Medulla oblongata (tissue), 1 donor: Measurements from ENCODE around the gene GDF2.
A peak's percentile ranks its signal among the peaks of the same experiment; 100 is the strongest.

Experiments used
- DNase-seq: peaks from one replicate; pipeline ENCODE4 v3.0.0-alpha.2; 2015; ENCODE audit errors: extremely low spot score

Gene GDF2

GRCh38 chr10:47332946-47333345 is 10.7 kb downstream of the GDF2 start:
- DNase-seq, result no peak

- no peak for DNase-seq
Observed at GRCh38 chr10:47333532-47333931, 11.3 kb downstream of the GDF2 start.

- no peak for DNase-seq
Observed at GRCh38 chr10:47334466-47335295, 12.4 kb downstream of the GDF2 start.

- DNase-seq, result no peak
Observed at GRCh38 chr10:47335906-47336305, 13.7 kb downstream of the GDF2 start.

DNA sequence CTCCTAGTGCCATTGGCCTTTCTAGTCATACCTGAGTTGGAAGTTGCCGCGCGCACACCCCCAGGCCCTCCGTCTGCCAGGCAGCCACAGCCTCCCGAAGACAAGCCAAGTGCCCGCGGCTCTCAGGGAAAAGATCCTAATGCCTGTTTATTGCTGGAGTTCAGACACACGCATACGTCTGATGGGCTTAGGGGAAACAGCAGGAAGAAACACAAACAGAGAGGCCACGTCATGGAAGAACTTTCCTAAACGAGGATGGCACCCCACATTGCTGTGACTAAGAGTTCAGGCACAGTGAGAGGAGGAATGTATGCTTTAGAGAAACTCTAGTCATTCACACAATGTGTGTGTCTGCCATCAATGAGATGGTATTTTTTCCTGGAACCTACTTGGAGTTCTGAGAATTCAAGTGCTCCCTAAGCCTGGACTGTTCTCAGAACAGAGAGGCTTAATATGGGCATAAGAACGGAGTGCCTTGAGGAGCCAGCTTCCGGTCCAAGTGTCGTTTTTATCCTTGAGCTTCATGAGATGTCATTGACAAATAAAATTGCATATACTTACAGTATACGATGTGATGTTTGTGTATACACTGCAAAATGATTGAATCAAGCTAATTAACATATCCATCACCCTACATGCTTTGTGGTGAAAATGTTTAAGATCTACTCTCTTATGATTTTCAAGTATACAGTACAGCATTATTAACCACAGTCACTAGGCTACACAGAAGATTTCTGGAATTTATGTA is 14.3 kb downstream of the GDF2 start:
- DNase-seq, result no peak

GRCh38 chr10:47337310-47337709 is 15.1 kb downstream of the GDF2 start:
- DNase-seq, result no peak

- DNase-seq, result no peak
Observed at GRCh38 chr10:47339186-47339735, 17.0 kb downstream of the GDF2 start.

GRCh38 chr10:47339759-47340607 is 17.7 kb downstream of the GDF2 start:
- no peak for DNase-seq

DNA sequence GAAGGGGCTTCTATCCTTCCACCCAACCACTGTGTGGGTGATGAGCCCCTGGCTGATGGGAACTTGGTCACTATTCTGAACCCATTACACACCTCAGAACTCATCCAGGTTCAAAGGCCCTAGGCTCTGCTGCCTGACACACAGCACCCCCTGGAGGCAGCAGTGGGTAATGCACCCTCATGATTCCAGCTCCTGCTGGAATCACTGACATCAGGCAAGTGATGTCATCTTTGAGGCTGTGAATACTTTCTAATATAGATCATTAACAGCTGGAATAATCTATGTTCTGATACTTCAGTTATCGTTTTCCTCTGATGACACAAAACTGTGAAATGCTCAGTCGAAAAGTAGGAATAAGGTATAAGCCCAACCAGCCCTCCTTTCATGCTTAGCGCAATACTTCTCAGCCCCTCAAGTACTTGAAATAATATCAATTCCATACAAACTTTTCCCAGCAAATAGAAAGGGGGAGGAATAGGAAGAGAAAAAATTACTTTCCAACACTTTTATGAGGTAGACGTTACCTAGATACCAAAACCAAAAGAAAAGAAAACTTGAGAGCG is 18.4 kb downstream of the GDF2 start:
- peak; percentile 44 for DNase-seq

DNA sequence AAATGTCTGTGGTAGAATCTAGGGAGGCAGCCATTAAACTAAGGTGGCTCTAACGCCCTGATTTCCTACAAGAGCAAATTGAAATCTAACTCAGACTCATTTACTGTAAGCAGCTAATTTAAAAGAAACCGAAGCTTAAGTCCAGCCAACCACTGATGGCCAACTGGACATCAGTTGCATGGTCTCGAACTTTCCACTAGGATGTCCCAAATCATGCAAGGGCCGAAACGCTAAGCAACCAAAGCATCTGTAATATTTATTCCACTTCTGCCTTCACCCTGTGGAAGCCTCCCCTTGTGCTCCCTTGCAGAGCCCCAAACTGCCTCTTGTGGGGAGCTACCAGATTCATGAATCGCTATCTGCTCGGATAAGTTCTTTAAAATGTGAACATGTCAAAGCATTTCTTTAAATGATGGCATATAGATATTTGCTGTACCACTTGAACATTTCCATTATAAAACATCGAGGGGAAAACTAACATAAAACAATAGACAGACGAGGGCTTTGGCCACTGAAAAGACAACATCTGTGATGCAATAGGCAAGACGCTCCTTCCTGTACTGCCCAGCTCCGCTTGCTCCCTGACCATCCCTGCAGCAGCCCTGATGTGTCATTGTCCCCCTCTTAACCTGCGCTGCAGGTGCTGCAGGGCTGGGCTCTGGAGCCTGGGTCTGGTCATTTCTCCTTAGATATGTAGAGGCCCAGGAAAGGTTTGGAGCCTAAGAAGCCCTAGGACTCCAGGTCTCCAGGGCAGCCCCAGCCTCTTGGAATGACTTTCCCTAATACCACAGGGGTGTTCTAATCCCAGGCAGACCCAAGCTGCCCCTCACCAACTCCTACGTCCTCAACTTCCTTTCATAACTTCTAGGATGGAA is 23.0 kb downstream of the GDF2 start:
- DNase-seq, result no peak

- DNase-seq, result no peak
Observed at GRCh38 chr10:47346581-47347302, 24.5 kb downstream of the GDF2 start.

DNA sequence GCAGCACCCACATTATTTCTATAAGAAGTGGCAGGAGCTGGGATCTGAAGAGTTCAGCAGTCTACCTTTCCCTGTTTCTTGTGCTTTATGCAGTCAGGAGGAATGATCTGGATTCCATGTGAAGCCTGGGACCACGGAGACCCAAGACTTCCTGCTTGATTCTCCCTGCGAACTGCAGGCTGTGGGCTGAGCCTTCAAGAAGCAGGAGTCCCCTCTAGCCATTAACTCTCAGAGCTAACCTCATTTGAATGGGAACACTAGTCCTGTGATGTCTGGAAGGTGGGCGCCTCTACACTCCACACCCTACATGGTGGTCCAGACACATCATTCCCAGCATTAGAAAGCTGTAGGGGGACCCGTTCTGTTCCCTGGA is 25.0 kb downstream of the GDF2 start:
- no peak for DNase-seq

DNA sequence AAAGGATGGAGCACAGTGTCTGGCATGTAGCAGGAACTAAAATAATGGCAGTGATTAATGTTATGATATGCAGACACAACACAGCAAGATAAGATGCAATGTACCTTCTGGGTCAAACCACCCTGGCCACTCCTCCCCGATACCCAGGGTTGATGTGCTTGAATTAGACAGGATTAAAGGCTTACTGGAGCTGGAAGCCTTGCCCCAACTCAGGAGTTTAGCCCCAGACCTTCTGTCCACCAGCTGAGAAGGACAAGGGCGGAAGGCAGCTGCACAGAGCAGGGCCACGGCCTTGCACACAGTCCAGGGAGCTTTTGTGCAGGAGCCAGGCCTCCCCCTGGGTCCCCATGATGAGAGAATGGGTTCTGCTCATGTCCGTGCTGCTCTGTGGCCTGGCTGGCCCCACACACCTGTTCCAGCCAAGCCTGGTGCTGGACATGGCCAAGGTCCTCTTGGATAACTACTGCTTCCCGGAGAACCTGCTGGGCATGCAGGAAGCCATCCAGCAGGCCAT is 25.9 kb downstream of the GDF2 start, which contains the start of gene RBP3:
Gene RBP3 (plus strand): TSS at position 226 of the 514 bp plus-strand sequence. CDS start 122 bp downstream, at position 348.
- DNase-seq, result no peak

DNA sequence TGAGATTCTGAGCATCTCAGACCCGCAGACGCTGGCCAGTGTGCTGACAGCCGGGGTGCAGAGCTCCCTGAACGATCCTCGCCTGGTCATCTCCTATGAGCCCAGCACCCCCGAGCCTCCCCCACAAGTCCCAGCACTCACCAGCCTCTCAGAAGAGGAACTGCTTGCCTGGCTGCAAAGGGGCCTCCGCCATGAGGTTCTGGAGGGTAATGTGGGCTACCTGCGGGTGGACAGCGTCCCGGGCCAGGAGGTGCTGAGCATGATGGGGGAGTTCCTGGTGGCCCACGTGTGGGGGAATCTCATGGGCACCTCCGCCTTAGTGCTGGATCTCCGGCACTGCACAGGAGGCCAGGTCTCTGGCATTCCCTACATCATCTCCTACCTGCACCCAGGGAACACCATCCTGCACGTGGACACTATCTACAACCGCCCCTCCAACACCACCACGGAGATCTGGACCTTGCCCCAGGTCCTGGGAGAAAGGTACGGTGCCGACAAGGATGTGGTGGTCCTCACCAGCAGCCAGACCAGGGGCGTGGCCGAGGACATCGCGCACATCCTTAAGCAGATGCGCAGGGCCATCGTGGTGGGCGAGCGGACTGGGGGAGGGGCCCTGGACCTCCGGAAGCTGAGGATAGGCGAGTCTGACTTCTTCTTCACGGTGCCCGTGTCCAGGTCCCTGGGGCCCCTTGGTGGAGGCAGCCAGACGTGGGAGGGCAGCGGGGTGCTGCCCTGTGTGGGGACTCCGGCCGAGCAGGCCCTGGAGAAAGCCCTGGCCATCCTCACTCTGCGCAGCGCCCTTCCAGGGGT is 26.6 kb downstream of the GDF2 start:
- DNase-seq, result no peak

GRCh38 chr10:47349516-47349915 is 27.3 kb downstream of the GDF2 start:
- no peak for DNase-seq

GRCh38 chr10:47349941-47350371 is 27.7 kb downstream of the GDF2 start:
- DNase-seq, result no peak

DNA sequence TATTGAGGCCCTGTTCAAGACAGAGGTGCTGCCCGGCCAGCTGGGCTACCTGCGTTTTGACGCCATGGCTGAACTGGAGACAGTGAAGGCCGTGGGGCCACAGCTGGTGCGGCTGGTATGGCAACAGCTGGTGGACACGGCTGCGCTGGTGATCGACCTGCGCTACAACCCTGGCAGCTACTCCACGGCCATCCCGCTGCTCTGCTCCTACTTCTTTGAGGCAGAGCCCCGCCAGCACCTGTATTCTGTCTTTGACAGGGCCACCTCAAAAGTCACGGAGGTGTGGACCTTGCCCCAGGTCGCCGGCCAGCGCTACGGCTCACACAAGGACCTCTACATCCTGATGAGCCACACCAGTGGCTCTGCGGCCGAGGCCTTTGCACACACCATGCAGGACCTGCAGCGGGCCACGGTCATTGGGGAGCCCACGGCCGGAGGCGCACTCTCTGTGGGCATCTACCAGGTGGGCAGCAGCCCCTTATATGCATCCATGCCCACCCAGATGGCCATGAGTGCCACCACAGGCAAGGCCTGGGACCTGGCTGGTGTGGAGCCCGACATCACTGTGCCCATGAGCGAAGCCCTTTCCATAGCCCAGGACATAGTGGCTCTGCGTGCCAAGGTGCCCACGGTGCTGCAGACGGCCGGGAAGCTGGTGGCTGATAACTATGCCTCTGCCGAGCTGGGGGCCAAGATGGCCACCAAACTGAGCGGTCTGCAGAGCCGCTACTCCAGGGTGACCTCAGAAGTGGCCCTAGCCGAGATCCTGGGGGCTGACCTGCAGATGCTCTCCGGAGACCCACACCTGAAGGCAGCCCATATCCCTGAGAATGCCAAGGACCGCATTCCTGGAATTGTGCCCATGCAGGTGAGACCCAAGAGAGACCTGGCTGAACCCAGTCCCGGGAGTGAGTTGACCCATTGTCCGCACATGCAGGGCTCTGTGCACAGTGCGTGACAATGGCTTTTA is 28.7 kb downstream of the GDF2 start:
- DNase-seq, result no peak
